ENCODE results near the gene MRGPRX4.

The MRGPRX4 gene

GRCh38 chr11:18221274-18221876 is 48.7 kb downstream of the MRGPRX4 start:
- DNase-seq, result no peak

- DNase-seq, result no peak
These were observed 50.3 kb downstream of the MRGPRX4 start for GRCh38 chr11:18222814-18223421.

Data from activated CD4-positive, alpha-beta T cell treated with anti-CD3 and anti-CD28 coated beads for 1 hour (primary cell).